GM19455 (cell line): ENCODE measurements around the gene NOSTRIN.
"Not testable (repeated sequence)": the region's sequence is repeated elsewhere in the genome, so short reads cannot be mapped to it uniquely, and the experiment has no call there.

ENCODE experiments used
- ATAC-seq: cut with Tn5 transposase; IDR thresholded peaks from one replicate; pipeline ENCODE4 v1.9.1; 2021; ENCODE audit not compliant: unreplicated experiment

The NOSTRIN gene, protein sequence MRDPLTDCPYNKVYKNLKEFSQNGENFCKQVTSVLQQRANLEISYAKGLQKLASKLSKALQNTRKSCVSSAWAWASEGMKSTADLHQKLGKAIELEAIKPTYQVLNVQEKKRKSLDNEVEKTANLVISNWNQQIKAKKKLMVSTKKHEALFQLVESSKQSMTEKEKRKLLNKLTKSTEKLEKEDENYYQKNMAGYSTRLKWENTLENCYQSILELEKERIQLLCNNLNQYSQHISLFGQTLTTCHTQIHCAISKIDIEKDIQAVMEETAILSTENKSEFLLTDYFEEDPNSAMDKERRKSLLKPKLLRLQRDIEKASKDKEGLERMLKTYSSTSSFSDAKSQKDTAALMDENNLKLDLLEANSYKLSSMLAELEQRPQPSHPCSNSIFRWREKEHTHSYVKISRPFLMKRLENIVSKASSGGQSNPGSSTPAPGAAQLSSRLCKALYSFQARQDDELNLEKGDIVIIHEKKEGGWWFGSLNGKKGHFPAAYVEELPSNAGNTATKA

DNA sequence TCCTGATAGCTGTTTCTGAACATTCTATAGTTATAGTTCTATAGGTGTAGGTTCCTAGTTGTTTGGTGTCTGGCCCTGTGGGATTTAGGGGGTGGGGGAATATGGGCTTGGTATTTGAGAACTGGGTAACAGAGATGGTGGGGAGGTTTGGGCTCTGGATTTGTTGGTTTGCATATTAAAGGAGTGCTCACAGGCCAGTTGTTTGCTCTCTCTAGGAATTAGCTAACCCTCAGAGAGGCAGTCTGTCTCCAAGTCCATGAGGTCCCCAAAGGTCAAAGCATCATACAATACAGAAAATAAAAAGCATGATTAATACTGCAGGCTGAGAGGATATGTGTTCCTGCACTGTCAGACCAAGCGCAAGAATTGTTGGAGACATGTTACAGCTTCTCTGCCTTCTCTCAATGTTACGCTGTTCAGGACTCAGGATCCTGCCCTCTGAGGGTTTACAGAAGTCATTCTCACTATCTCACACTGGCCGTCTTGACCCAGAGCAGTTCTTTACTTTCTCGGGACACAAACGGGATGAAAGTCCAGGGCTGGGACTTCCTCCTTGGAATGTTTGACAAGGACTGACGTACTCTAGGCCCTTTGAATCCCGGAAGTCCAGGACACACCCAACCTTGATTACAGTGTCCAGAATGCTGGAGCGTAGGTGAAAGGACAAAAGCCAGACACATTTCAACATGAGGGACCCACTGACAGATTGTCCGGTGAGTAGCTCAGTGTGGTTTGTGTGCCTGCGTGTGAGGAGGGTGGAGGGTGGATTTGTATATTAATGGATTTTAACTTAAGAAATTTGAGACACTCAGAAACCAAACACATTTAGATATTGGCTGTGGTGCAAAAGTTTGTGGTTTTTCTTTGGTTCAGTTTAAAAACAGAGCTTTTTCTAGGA is at the start of gene NOSTRIN:
NOSTRIN (plus strand) TSS at position 677 of the 898 bp plus-strand sequence; CDS start at position 687, 10 bp downstream.
- no peak for ATAC-seq

DNA sequence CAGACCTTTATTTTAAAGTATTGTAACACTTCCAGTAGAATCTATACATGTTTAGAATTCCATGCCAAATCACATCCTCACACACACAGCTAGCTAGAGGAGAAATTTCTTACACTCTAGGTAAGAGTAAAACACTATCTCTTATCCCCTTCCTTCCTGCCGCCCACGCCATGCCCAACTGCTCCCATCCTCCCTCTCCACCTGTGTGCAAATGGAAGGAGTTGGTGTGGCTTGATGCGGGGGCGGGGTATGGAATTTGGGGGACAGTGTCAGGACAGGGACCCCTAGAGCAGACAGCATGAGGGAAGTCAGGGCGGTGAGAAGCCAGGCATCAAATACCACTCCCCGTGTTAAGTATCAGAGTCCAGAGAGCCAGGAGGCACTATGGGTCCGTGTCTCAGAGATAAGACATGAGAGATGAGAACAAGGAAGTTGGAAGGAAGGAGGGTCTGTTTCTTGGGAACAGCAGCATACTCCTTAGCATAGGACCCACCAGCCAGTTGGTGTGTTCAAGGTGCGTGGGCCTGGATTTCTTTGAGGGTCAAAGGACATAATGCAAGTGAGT is 48.6 kb upstream of the NOSTRIN start:
- ATAC-seq = no peak

DNA sequence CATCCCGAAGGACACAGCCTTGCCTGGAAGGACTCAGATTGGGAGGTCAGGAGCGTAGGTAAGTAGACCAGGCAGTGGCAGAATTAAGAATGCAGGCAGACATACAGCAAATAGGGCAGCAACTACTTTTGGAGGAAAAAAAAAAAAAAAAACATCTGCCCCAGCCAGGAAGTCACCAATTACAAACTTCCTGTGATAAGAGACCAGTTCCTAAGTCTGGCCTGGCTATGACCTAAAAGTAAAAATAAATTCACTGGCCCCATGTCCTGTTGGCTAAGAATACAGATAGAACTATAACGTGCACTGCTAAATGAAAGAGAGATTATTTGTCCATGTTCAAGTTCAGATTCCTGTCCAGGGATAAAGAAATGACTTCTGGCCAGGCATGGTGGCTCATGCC is 45.2 kb upstream of the NOSTRIN start:
- ATAC-seq = no peak

DNA sequence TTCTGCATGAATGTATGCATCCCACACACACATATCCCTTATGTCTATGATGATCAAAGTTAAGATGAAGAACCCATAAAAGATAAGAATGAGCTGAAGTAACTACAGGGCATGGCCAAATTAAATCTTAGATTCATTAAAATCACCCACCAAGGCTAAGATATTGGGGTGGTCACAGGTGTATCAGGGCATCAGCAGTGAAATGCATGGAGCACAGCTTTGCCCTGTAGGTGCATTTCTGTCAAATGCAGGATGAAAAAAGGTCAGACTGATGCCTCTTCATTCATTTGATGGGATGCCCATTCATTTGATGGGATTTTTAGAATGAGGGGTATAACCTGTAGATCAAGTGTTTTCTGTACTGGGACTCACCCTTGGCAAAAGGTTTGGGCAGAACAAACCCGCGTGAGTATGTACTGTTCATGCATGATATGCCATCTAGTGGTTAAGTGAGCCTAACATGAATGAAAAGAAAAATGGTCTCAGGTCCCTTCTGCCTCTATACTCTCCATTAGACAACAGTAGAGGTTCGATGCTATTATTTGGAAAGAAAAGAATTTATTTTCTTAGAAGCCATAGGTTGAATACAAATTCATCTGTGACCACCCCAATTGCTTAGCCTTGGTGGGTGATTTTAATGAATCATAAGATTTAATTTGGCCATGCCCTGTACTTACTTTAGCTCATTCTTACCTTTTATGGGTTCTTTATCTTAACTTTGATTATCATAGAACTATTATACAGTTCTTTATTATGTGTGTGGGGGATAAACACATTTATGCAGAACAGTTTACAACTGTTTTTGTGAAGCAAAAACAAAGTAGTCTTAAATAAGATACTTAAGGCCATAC is 43.2 kb upstream of the NOSTRIN start:
- no peak for ATAC-seq

DNA sequence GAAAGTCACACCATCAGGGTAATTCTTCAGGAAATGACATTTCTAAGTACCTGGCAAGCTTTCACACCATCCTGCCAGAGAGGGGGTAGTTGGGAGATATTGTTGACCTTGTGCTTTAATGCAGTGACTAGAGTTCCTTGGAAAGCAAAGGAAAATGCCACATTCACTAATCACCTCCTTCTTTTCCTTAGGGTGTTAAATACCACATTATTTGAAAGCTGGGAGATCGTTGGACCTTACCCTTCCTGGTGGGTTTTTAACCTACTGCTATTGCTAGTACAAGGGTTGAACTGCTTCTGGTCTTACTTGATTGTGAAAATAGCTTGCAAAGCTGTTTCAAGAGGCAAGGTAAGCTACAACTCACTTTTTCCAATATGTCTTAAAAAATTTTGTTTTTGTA is 37.0 kb upstream of the NOSTRIN start:
- ATAC-seq = no peak

DNA sequence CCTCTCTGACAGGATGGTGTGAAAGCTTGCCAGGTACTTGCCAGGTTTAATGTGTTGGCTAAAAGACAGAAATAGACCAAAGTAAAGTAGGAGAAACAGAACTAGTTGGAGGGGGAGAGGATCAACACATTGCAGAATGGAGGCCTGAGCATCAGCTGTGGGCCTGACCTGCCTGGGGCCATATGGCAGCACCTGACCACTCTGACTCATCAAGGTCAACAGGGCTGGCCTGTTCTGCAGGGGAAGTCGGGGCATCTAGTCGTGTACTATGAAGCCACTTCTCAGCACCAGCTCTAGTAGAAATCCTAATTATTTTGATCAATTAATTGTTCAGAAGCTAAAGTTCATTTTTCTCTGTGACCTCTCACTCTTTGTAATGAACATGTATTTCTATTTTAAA is 35.8 kb upstream of the NOSTRIN start:
- no peak for ATAC-seq

DNA sequence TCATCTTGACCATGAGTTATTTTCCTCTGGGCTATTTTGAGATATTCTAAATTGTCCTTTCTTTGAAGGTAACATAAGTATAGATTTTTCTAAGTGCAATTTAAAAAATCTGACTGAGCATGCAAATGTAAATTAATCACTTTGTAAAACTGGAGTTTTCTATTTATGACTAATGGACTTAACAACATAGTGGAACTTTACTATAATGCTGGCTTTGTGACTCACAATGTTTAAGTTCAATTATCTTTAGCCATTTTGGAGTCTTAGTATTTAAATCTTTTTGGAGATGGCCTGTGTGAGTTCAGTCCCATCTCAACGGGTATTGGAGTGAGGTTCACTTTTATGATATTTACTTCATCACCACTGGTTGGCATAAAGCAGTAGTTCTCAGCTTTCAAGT is 35.2 kb upstream of the NOSTRIN start:
- ATAC-seq = no peak

DNA sequence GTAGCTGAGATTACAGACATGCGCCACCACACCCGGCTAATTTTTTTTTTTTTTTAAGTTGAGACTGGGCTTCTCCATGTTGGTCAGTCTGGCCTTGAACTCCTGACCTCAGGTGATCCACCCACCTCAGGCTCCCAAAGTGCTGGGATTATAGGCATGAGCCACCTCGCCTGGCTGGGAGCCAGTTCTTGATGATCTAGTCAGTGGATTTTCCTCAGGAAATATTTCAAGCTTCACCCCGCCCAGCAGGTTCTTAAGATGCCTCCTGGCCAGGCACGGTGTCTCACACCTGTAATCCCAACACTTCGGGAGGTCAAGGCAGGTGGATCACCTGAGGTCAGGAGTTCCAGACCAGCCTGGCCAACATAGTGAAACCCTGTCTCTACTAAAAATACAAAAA is 34.1 kb upstream of the NOSTRIN start:
- ATAC-seq = not testable (repeated sequence)

DNA sequence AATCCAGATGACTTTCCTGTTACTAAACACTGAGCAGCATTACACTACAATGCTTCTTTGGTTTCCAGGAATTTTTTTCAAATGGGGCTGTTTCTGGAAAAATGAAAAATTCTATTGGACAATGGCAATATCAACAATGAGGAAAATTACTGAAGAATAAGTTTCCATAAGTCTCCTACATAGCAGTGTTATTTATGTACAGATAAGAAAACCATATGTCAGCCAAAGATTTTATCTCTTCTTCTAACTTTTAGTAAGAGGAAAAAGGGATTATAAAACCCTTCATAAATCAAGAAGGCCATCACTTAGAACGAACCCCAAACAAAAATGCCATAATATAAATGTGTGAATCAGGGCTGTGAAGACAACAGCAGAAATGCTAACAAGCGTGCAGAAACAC is 31.6 kb upstream of the NOSTRIN start:
- no peak for ATAC-seq

DNA sequence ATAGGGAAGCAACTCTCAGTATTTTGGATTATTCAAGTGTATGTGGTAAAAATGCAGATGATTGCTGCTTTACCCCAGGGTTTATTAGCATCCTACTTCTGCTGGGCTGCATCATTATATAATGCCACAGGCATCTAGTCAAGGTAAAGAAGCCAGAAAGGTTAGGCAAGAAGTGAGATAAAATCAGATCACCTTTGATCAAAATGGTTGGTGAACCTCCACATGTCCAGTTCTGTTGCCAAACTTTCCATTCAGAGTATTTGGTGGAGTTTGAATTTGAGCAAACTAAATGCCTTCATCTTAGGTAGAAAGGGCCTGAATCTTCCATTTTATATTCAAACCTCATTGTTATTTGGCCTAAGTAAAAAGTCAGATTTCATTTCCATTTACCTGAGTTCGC is 29.7 kb upstream of the NOSTRIN start:
- no peak for ATAC-seq

DNA sequence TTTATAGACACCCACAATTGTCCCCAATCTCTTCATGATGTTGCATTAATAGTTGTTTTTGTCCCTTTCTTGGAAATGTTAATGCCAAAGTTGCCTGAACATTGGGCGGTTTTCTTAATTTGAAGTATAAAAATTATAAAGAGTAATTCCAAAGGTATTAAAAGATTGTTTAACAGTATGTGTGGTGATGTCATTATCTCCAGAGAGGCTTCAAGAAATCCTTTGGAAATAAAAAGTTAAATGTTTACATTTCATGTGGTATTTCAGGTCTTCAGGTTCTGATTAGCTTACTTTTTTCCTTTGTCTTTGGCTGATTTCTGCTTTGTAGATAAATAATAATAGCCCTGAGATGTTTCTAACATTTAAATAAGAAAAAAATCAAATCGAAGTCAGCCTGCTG is 29.3 kb upstream of the NOSTRIN start:
- ATAC-seq = no peak

DNA sequence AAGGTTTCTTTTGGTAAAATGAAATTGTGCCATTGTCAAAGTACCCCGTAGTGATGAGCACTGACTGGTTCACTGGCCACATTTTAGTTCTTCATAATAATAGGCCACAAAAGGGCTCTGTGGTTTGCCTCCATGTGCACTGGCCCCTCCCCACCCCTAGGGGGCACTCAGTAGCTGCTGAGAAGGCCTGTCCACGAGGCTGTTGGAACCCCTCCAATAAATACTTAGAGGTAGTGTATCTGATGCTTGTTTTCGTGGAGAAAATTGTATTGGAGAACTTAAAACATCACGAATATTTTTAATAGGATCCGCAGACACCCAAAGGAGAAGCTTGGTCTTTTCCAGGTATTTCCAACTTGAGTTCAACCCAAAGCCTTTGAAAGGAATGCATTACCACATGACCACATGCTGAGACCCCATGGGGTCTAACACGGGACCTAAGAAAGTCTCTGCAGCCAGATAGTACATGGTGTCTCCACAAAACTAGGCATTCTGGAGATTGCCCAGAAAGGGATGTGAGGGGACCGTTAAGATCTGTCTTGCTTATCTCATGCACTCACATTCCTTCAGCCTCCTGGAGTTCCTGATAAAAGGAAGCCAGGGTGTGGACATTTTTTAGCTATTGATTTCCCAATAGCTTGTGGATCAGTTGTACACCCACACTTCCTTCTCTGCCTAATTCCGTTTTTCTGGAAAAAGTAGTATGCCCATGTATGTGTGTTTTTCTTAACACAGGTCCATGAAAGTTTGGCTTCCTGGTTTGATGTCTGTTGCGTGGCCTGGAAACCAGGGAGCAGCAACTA is 28.5 kb upstream of the NOSTRIN start:
- ATAC-seq = no peak

DNA sequence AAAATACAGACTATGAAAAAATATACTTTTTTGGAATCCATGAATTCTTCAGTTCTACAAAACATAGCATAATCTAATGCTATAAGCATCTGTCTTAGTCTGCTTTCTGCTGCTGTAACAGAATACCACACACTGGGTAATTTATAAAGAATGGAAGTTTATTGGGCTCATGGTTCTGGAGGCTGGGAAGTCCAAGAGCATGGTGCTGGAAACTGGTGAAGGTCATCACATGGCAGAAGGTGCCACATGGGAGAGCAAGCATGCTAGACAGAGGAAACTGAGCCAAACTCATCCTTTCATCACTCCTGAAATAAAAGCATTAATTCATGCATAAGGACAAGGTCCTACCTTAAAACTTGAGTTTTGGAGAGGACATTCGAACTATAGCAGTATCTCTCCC is 26.6 kb upstream of the NOSTRIN start:
- ATAC-seq = no peak

DNA sequence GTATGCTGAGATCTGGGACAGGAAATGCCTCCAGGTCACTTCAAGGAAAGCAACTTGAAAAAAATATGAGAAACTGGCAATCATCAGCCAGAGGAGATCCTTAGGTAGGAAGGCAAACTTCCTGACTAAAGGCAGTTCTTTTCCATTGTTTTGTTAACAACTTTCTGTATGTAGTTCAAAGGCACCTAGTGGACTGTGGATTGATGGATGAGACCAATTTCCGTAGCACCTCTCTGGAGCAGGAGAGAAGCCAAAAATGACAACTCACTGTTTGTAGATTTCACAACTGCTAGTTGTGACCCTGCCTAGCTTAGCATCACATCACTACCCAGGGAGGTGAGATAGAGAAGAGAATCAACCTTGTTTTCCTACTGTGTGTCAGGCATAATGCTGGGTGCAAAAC is 21.8 kb upstream of the NOSTRIN start:
- ATAC-seq = no peak

DNA sequence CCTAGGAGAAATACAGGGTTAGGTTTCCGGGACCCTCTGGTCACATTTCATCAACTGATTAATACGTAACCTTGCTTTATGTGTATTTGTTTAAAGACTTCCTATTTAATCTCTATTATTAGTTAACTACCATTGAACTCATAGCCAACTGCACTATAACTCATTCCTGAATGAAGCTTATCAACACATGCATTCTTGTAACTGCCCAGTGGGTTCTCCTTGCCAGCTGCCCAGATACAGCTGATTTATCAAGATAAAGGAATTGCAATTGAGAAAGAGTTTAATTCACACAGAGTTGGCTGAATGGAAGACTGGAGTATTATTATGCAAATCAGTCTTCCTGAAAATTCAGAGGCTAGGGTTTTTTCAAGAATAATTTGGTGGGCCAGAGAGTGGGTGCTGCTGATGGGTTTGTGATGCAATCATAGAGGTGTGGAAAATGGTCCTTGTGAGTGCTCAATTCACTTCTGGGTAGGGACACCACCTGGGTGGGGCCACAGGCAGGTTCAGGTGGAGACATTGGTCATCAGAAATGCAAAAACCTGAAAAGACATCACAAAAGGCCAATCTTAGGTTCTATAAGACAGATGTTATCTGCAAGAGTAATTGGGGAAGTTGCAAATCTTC is 21.1 kb upstream of the NOSTRIN start:
- ATAC-seq = no peak

DNA sequence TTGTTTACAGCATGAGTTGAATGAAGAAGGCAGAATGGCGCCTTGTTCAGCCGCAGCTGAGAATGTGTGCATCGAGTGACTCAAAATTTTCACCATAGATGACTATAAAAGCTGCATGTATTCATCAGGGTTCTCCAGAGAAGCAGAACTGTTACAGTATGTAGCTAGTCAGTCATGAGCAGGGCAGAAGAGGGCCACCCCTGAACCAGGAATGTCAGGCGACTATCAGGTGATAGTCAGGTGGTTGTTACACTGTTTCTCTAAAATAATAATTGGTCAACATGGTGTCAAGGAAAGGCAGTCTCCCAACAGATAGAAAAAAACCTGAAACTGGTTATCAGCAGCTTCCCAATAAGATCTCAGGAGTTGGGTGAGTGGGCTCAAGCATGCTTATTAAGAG is 20.2 kb upstream of the NOSTRIN start:
- ATAC-seq = no peak

DNA sequence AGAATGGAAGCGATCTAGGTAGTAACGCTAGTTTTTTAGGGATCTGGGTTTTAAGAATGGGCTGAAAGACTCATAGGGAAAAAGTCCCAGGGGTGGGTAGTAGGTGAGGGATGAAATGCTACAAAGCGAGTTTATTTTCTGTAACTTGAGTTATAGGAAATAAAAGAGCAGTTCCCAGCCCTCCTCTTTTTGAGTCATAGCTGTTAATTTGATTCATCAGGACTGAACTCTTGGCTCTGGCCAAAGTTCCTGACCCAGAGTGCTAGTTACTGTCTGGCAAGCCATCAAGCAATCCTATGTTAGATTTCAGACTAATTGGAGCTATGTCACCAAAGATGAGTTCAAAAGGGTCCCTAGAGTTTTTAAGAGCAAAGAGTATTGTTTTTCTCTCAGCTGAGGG is 17.4 kb upstream of the NOSTRIN start:
- ATAC-seq = no peak

DNA sequence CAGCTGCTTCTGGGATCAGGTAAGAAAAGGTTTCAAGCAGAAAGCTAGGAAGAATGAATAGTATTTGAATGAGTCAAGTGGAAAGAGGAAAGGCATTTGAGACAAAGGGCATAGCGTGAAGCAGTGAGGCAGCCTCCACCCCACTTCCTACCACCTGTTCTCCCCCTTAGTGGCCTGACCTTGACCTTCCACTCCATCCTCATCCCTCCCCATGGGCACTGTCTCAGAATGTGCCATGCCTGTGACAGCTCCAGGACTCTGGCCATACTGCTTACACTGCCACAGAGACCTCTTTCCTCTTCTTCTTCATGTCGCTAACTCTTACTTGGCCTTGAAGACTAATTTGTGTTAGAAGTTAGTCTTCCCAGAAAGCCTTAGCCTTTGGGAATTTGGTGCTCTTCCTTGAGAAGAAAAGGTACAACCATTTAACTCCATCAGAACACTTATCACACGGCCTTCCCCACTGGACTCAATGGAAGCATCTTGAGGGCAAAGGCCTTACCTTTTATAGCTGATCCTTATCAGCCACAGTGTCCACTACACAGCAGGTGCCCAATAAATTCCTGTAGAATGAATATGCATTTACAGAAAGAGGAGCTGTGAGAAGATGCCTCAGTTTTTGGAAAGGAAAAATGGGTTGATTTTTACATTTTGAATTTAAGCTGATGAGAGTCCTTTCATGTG is 15.2 kb upstream of the NOSTRIN start:
- ATAC-seq = no peak
